GM12872 (cell line): Measurements from ENCODE around the gene UVRAG.

ENCODE experiments used
- CTCF ChIP-seq: IDR thresholded peaks from 3 replicates; pipeline ENCODE4 v1.5.1; 2011; ENCODE audit warnings: low read depth, mild to moderate bottlenecking, low read length, moderate library complexity; ENCODE audit not compliant: insufficient read depth

The UVRAG gene

GRCh38 chr11:76010051-76010450, 195.0 kb downstream of the UVRAG start:
- TF ChIP-seq CTCF = no peak

- no peak for TF ChIP-seq CTCF
Measured at GRCh38 chr11:76013526-76013925, 198.5 kb downstream of the UVRAG start.

- no peak for TF ChIP-seq CTCF
Measured at GRCh38 chr11:76023236-76024068, 208.4 kb downstream of the UVRAG start.

GRCh38 chr11:76025068-76025467, 210.1 kb downstream of the UVRAG start:
- no peak for TF ChIP-seq CTCF

- no peak for TF ChIP-seq CTCF
Measured at GRCh38 chr11:76025817-76026216, 210.8 kb downstream of the UVRAG start.

GRCh38 chr11:76026281-76026680, 211.3 kb downstream of the UVRAG start:
- TF ChIP-seq CTCF = no peak

GRCh38 chr11:76026862-76027261, 211.9 kb downstream of the UVRAG start:
- TF ChIP-seq CTCF = no peak
